ENCODE results near the gene ATOSA. TPM values are rescaled to one million over a fixed set of nuclear protein-coding genes. Genes with fewer than 3 reads are reported as not detected.

The ATOSA gene
- total RNA-seq, 1 donor = 35.8 TPM

DNA sequence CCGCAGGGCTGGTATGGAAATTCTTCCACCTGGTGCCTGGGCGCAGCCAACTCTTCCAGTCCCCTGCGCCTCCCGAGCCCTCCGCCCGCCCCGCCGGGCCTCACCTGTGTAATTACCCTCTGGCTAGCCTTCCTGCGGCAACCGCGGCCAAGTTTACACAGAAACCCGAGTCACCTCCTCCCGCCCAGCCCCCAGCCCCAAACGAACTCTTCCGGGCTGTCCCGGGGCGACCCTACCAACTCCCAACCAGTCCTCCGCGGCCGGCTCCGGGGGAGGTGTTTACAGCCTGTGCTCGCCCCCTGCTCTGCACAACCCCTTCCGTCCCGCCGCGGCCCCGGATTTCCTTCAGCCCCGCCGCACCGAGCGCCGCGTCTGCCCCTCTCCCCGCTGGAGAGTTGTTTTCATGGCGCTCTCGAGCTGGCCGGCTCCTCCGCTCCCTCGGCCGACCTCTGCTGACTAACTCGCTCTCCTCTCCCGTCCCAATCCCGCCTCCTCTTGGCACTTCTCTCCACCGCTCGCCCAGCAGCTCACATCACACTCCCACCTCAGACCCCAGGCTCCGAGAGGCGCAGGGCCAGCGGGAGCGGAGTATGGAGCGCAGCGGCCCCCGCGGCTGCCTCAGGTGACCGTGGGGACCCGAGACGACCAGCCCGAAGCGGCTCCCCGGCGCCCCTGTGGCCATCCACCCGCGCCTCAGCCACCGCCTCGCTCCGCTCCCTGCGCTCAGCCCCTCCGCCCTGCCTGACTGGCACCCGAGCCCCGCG is 538 bp downstream of the ATOSA start:
- peak; percentile 63 for DNase-seq (ENCODE audit: low read depth)
- TF ChIP-seq, protein P1, sequence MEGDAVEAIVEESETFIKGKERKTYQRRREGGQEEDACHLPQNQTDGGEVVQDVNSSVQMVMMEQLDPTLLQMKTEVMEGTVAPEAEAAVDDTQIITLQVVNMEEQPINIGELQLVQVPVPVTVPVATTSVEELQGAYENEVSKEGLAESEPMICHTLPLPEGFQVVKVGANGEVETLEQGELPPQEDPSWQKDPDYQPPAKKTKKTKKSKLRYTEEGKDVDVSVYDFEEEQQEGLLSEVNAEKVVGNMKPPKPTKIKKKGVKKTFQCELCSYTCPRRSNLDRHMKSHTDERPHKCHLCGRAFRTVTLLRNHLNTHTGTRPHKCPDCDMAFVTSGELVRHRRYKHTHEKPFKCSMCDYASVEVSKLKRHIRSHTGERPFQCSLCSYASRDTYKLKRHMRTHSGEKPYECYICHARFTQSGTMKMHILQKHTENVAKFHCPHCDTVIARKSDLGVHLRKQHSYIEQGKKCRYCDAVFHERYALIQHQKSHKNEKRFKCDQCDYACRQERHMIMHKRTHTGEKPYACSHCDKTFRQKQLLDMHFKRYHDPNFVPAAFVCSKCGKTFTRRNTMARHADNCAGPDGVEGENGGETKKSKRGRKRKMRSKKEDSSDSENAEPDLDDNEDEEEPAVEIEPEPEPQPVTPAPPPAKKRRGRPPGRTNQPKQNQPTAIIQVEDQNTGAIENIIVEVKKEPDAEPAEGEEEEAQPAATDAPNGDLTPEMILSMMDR (IDR thresholded peaks at IDR 0.05; ENCODE audit: insufficient read depth, low read length) = no peak
- H3K4me3 ChIP-seq (ENCODE audit: low read depth, low read length) = peak overlapping the region; percentile 87

DNA sequence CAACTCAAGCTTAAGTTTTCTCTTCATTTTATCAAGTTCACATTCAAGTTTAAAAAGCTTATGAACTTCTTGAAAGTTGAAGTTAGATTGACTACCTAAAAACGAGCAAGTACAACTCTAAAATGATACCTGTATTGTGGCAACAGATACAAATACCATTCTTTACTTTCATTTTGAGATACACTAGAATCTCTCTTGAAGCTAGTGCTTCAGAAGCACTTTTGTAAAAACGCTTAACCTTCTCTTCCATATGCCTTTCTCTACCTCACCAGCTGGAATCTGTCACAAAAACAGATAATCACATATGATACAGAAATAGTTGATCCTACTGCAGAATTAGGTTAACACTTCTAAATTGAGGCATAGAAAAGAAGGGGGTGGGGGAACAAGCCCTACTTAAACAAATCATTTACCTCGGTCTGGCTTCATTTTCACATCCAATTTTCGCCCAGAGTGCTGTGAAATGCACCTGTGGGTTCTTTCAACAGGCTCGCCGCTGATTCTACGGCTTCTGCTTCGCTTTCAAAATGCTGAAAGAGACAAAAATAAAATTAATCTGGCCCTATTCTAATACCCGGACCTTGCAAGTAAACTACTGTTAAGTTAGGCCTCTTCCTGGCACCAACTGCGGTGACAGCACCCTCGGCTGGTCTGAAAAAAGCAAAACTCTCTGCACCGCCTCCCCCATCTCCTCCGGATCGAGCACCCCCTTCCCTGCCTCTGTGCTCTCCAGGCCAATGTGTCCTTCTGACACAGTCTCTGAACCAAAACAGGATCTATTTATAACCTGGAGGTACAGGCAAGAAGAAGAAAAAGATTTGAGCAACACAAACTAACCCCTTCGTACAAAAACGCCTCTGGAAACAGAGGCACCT is 1.4 kb downstream of the ATOSA start:
- peak; percentile 64 for DNase-seq (ENCODE audit: low read depth)
- H3K4me3 ChIP-seq (ENCODE audit: low read depth, low read length) = peak overlapping the region; percentile 87
- TF ChIP-seq, protein P1 (IDR thresholded peaks at IDR 0.05; ENCODE audit: insufficient read depth, low read length) = no peak

DNA sequence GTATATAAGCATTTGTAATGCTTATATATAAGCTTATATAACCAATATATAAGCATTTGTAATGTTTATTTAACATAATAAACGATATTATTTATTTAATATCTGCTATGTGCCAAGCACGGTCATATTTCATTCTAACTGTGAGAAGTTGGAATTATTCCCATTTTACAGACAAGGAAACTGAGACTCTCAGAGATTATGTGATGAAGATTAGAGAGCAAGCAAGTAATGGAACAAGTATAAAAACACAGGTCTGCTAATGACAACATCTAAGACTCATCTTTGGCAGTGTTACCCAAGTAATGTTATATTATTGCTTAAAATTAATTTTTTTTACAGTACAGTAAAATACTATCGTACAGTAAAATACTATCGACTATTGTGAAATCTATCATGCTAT is 4.4 kb downstream of the ATOSA start:
- DNase-seq (ENCODE audit: low read depth) = no peak
- no peak overlapping the region for H3K4me3 ChIP-seq (ENCODE audit: low read depth, low read length)
- TF ChIP-seq, protein P1 (IDR thresholded peaks at IDR 0.05; ENCODE audit: insufficient read depth, low read length) = no peak

DNA sequence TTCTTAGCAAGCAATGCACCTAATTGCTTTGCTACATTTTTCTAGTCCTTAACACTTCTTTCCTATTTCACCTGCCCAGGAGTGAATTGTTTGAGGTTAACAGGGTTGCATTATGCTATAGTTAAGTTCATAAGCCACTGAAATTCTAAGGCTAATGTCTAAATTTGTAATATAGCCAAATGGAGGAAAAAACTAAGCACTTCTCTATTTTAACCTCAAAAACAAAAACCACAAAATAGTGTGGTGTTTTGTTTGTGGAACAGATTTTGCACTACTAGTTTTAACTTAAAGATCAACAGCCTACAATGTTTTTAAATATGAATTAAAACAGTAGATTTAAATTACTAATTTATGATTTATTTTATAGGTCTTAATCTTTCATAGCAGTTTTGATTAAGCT is 5.5 kb downstream of the ATOSA start:
- TF ChIP-seq, protein P1 (IDR thresholded peaks at IDR 0.05; ENCODE audit: insufficient read depth, low read length) = no peak
- DNase-seq (ENCODE audit: low read depth) = no peak
- no peak overlapping the region for H3K4me3 ChIP-seq (ENCODE audit: low read depth, low read length)

DNA sequence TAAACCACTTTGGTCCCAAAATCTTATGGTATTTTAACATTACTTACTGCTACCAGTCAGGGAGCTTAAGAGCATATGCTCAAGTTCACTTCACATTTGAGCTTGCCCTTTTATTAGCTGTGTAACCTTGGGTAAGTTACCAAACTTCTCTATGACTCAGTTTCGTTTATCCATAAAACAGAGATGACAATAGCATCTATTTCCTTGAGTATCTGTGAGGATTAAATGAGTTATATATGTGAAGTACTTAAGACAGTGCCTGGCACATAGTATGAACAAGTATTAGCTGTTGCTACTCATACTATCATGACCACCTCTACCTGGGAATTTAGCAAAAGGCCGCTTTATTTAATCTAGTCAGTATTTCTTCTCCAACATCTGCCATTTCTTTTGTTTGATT is 5.9 kb downstream of the ATOSA start:
- no peak overlapping the region for H3K4me3 ChIP-seq (ENCODE audit: low read depth, low read length)
- TF ChIP-seq, protein P1 (IDR thresholded peaks at IDR 0.05; ENCODE audit: insufficient read depth, low read length) = no peak
- no peak for DNase-seq (ENCODE audit: low read depth)

DNA sequence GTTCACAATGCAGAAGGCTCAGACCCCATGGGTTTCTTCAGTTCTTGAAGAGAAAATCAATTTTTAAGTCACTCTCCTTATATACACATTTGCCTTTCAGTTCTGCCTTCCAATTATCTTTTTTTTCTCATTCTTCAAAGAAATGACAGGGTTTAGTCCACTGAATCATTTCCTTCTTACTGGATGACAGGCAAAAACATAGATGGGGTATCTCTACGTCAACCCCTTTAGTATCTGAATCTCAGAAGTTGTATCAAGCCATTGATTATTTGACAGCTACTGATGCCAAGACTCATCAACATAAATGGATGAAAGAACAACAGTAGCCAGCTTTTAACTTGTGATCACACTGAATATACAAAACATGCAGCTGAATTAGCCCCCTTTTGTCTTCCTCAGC is 6.5 kb downstream of the ATOSA start:
- TF ChIP-seq, protein P1 (IDR thresholded peaks at IDR 0.05; ENCODE audit: insufficient read depth, low read length) = no peak
- DNase-seq (ENCODE audit: low read depth) = no peak
- no peak overlapping the region for H3K4me3 ChIP-seq (ENCODE audit: low read depth, low read length)
